ENCODE measurements around the gene FXYD6. TPM values are rescaled to one million over a fixed set of nuclear protein-coding genes. Genes with fewer than 3 reads are reported as not detected.

Gene FXYD6
- total RNA-seq, 3 donors from 2014 or later: 16.0 to 25.0 (median 20.3) TPM

DNA sequence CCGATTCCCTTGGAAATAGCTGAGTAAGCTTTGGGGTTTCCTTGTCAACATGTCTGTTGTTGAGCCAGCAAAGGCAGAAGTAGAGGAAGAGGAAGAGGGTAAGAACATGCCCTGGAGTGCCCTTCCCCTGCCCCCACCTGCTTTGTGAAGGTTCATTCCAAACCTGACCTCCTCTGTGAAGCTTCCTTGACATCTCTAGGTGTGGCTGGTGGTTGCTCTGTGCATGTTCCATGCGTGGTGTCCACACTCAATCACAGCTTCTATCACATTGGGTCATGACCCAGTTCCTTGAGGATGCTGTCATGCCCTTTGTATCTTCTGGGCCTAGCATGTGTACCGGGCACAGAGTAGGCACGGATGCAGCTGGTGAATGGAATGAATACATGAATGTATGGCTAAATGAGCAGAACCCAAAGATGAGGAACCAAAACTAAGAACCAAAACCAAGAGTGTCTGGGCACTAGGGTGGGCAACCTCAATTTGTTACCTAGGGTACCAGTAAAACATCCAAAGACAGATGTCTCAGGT, 23.7 kb upstream of the FXYD6 start:
- no peak overlapping the region for H3K4me3 ChIP-seq
- no peaks in the 10 kb centered on the region for H3K36me3 ChIP-seq
- peak in 1 of 2 donors; percentile 2 for DNase-seq (ENCODE audit: low spot score in 2 of 2)
- TF ChIP-seq POLR2AphosphoS5 (IDR thresholded peaks at IDR 0.05) (no peak), POLR2A (IDR thresholded peaks at IDR 0.05) (no peak)
- TF ChIP-seq, protein P1, sequence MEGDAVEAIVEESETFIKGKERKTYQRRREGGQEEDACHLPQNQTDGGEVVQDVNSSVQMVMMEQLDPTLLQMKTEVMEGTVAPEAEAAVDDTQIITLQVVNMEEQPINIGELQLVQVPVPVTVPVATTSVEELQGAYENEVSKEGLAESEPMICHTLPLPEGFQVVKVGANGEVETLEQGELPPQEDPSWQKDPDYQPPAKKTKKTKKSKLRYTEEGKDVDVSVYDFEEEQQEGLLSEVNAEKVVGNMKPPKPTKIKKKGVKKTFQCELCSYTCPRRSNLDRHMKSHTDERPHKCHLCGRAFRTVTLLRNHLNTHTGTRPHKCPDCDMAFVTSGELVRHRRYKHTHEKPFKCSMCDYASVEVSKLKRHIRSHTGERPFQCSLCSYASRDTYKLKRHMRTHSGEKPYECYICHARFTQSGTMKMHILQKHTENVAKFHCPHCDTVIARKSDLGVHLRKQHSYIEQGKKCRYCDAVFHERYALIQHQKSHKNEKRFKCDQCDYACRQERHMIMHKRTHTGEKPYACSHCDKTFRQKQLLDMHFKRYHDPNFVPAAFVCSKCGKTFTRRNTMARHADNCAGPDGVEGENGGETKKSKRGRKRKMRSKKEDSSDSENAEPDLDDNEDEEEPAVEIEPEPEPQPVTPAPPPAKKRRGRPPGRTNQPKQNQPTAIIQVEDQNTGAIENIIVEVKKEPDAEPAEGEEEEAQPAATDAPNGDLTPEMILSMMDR (IDR thresholded peaks at IDR 0.05): no peak
- no peaks in the 10 kb centered on the region for H3K27me3 ChIP-seq
- H3K27ac ChIP-seq: no peak overlapping the region
- no peaks in the 10 kb centered on the region for H3K9me3 ChIP-seq
- H3K4me1 ChIP-seq: no peaks in the 10 kb centered on the region
- intact Hi-C loops (cut with DNase I; ENCODE audit: low total_unique reads): no loop called here

DNA sequence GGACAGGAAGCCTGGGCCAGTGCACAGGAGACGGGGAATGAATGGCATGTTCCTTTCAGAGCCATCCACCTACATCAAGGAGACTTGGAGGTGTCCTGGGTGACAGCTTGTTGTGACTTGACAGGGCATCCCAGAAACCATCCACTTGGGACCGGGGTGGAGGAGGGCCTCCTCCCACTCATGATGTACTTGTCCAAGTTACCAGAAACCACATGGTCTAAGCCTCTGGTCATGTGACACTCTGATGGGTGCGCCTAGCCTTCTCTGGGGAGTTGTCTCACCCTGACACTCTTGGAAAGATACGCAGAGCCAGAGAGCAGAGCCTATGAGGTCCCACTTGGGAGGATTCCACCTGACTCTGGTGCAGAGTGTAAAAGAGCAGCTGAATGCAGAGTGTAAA, 21.6 kb upstream of the FXYD6 start:
- Histone ChIP-seq H3K27me3 (no peaks in the 10 kb centered on the region), H3K36me3 (no peaks in the 10 kb centered on the region), H3K4me3 (no peak overlapping the region), H3K27ac (no peak overlapping the region), H3K4me1 (no peaks in the 10 kb centered on the region), H3K9me3 (no peaks in the 10 kb centered on the region)
- intact Hi-C loops (cut with DNase I; ENCODE audit: low total_unique reads): no loop called here
- TF ChIP-seq POLR2AphosphoS5 (IDR thresholded peaks at IDR 0.05): no peak
- TF ChIP-seq, protein P1 (IDR thresholded peaks at IDR 0.05): no peak
- TF ChIP-seq POLR2A (IDR thresholded peaks at IDR 0.05): no peak
- peak; percentile 22 to 34 for DNase-seq (ENCODE audit: low spot score in 2 of 2)

DNA sequence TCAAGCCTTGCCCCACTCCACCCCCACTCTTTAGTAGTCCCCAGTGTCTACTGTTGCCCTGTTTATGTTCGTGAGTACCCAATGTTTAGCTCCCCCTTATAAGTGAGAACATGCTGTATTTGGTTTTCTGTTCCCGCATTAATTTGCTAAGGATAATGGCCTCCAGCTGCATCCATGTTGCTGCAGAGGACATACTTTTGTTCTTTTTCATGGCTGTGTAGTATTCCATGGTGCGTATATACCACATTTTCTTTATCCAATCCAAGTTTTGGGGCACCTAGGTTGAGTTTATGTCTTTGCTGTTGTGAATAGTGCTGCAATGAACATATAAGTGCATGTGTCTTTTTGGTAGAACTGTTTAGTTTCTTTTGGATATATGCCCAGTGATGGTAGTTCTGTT, 16.2 kb upstream of the FXYD6 start:
- Histone ChIP-seq H3K36me3 (no peaks in the 10 kb centered on the region), H3K27me3 (no peaks in the 10 kb centered on the region), H3K27ac (no peak overlapping the region), H3K4me1 (no peaks in the 10 kb centered on the region), H3K4me3 (no peak overlapping the region), H3K9me3 (no peaks in the 10 kb centered on the region)
- TF ChIP-seq, protein P1 (IDR thresholded peaks at IDR 0.05): no peak
- no peak for TF ChIP-seq POLR2A (IDR thresholded peaks at IDR 0.05)
- TF ChIP-seq POLR2AphosphoS5 (IDR thresholded peaks at IDR 0.05): no peak
- no peak for DNase-seq (ENCODE audit: low spot score in 2 of 2)
- intact Hi-C loops (cut with DNase I; ENCODE audit: low total_unique reads): no loop called here

DNA sequence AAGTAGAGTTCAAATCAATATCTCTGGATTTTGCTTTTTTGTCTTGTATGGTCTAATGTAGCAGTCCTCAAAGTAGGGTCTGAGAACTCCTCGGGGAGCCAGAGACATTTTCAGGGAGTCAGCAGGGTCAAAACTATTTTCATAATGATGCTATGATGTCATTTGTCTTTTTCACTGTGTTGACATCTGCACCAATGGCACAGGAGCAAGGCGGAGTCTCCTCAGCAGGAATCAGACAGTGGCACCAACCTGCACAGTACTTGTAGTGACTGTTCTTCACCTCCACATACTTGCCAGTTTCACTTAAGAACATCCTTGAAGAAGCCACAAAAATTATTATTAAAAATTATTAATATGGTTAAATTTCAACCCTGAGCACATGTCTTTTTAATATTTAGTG, 14.9 kb upstream of the FXYD6 start:
- intact Hi-C loops (cut with DNase I; ENCODE audit: low total_unique reads): no loop called here
- Histone ChIP-seq H3K9me3 (no peaks in the 10 kb centered on the region), H3K36me3 (no peaks in the 10 kb centered on the region), H3K27me3 (no peaks in the 10 kb centered on the region), H3K4me3 (no peak overlapping the region), H3K27ac (no peak overlapping the region), H3K4me1 (no peaks in the 10 kb centered on the region)
- TF ChIP-seq POLR2A (IDR thresholded peaks at IDR 0.05): no peak
- TF ChIP-seq, protein P1 (IDR thresholded peaks at IDR 0.05): no peak
- no peak for TF ChIP-seq POLR2AphosphoS5 (IDR thresholded peaks at IDR 0.05)
- DNase-seq (ENCODE audit: low spot score in 2 of 2): peak in 1 of 2 donors; percentile 17

DNA sequence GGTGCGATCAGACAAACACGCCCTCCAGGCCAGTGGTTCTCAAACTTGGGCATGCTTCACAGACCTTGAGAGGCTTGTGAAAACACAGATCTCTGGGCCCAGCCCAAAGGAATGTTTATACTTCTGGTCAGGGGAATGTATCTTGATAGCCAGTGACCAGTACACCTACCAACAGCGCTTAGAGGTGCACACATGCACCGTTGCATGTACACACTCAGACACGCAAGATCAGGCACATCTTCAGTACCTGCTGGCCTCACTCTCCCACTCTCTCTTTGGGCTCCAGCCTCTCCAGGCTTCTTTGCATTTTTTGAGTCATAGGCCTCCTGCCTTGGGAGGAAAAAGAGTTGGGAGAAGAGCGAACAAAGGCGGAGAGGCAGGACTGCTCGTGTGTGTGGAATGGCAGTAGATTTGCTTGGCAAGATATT, 11.7 kb upstream of the FXYD6 start:
- Histone ChIP-seq H3K4me3 (no peak overlapping the region), H3K27me3 (no peaks in the 10 kb centered on the region), H3K4me1 (no peaks in the 10 kb centered on the region), H3K27ac (no peak overlapping the region), H3K9me3 (no peaks in the 10 kb centered on the region), H3K36me3 (no peaks in the 10 kb centered on the region)
- no peak for TF ChIP-seq POLR2AphosphoS5 (IDR thresholded peaks at IDR 0.05)
- TF ChIP-seq, protein P1 (IDR thresholded peaks at IDR 0.05): no peak
- TF ChIP-seq POLR2A (IDR thresholded peaks at IDR 0.05): no peak
- intact Hi-C loops (cut with DNase I; ENCODE audit: low total_unique reads): no loop called here
- DNase-seq (ENCODE audit: low spot score in 2 of 2): no peak

All from breast epithelium (tissue), 4 donors.